Loucy (cell line): ENCODE results near the gene HEATR5A.

Experiments
- H2AFZ ChIP-seq: fragments of 200-600 bp; sonication (generic); 2 replicates; pipeline ENCODE4 v1.6.0; 2016; ENCODE audit warnings: antibody characterized with exemption, mild to moderate bottlenecking, low read length, moderate library complexity
- H3F3A ChIP-seq: fragments of 200-600 bp; 2 replicates; pipeline ENCODE4 v1.6.0; 2016; ENCODE audit warnings: antibody characterized with exemption, low read depth, mild to moderate bottlenecking
- H3K27me3 ChIP-seq: fragments of 200-600 bp; sonication (generic); 2 replicates; pipeline ENCODE4 v1.6.1; 2014; ENCODE audit warnings: low read length, mild to moderate bottlenecking; ENCODE audit not compliant: insufficient read depth, poor library complexity, severe bottlenecking
- H3K36me3 ChIP-seq: fragments of 200-600 bp; sonication (generic); 2 replicates; pipeline ENCODE4 v1.6.1; 2016; ENCODE audit warnings: low read length; ENCODE audit not compliant: insufficient read depth
- H3K4me1 ChIP-seq: fragments of 200-600 bp; sonication (generic); 2 replicates; pipeline ENCODE4 v1.5.1; 2014; ENCODE audit warnings: low read length, mild to moderate bottlenecking; ENCODE audit not compliant: insufficient read depth, poor library complexity, severe bottlenecking
- H3K4me2 ChIP-seq: fragments of 200-600 bp; sonication (generic); 2 replicates; pipeline ENCODE4 v1.6.0; 2014; ENCODE audit warnings: antibody characterized with exemption, low read length, low read depth, mild to moderate bottlenecking; ENCODE audit not compliant: poor library complexity, severe bottlenecking
- H3K4me3 ChIP-seq: fragments of 200-600 bp; sonication (generic); 2 replicates; pipeline ENCODE4 v1.5.1; 2014; ENCODE audit warnings: low read length, mild to moderate bottlenecking, mixed read lengths; ENCODE audit not compliant: poor library complexity, severe bottlenecking
- H3K79me2 ChIP-seq: fragments of 200-600 bp; sonication (generic); 2 replicates; pipeline ENCODE4 v1.6.1; 2014; ENCODE audit warnings: low read length; ENCODE audit not compliant: insufficient read depth
- H3K9ac ChIP-seq: fragments of 200-600 bp; sonication (generic); 2 replicates; pipeline ENCODE4 v1.6.0; 2014; ENCODE audit warnings: mild to moderate bottlenecking, low read depth, low read length, moderate library complexity; ENCODE audit not compliant: poor library complexity, severe bottlenecking
- H3K9me2 ChIP-seq: fragments of 200-600 bp; sonication (generic); replicated peaks from 2 replicates; pipeline ENCODE4 v1.6.1; 2016; ENCODE audit warnings: low read depth, low read length, mixed read lengths
- H3K9me3 ChIP-seq: fragments of 200-600 bp; sonication (generic); 2 replicates; pipeline ENCODE4 v1.6.1; 2014; ENCODE audit warnings: mild to moderate bottlenecking, antibody characterized with exemption, low read length, low read depth; ENCODE audit not compliant: insufficient read depth
- H4K20me1 ChIP-seq: fragments of 200-600 bp; sonication (generic); 2 replicates; pipeline ENCODE4 v1.6.0; 2014; ENCODE audit warnings: antibody characterized with exemption, low read length, mild to moderate bottlenecking; ENCODE audit not compliant: insufficient read depth, poor library complexity, severe bottlenecking
- EZH2phosphoT487 ChIP-seq: fragments of 200-600 bp; IDR thresholded peaks from 2 replicates; pipeline ENCODE4 v1.6.1; 2018; ENCODE audit warnings: antibody characterized with exemption, mild to moderate bottlenecking, moderate library complexity, borderline replicate concordance
- TF ChIP-seq, protein P1 (sequence below): fragments of 200-600 bp; sonication (generic); conservative IDR thresholded peaks from 2 replicates; pipeline ENCODE4 v1.5.1; 2014; ENCODE audit warnings: mild to moderate bottlenecking, antibody characterized with exemption, low read length

HEATR5A gene

GRCh38 chr14:31275731-31276130 lies 144.6 kb downstream of the HEATR5A start:
- H3K9ac ChIP-seq = no peak overlapping the region
- H3K27me3 ChIP-seq = no peaks in the 10 kb centered on the region
- no peak overlapping the region for H2AFZ ChIP-seq
- no peak overlapping the region for H3K4me2 ChIP-seq
- H3K9me3 ChIP-seq = peaks cover 13% of the 10 kb centered on the region; the same call in 1 of the 2 replicates
- H3K79me2 ChIP-seq = no peaks in the 10 kb centered on the region
- TF ChIP-seq, protein P1, sequence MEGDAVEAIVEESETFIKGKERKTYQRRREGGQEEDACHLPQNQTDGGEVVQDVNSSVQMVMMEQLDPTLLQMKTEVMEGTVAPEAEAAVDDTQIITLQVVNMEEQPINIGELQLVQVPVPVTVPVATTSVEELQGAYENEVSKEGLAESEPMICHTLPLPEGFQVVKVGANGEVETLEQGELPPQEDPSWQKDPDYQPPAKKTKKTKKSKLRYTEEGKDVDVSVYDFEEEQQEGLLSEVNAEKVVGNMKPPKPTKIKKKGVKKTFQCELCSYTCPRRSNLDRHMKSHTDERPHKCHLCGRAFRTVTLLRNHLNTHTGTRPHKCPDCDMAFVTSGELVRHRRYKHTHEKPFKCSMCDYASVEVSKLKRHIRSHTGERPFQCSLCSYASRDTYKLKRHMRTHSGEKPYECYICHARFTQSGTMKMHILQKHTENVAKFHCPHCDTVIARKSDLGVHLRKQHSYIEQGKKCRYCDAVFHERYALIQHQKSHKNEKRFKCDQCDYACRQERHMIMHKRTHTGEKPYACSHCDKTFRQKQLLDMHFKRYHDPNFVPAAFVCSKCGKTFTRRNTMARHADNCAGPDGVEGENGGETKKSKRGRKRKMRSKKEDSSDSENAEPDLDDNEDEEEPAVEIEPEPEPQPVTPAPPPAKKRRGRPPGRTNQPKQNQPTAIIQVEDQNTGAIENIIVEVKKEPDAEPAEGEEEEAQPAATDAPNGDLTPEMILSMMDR = no peak
- TF ChIP-seq EZH2phosphoT487 = no peak
- no peaks in the 10 kb centered on the region for H3K9me2 ChIP-seq
- no peaks in the 10 kb centered on the region for H4K20me1 ChIP-seq
- no peaks in the 10 kb centered on the region for H3K4me1 ChIP-seq
- no peaks in the 10 kb centered on the region for H3F3A ChIP-seq
- no peaks in the 10 kb centered on the region for H3K36me3 ChIP-seq
- no peak overlapping the region for H3K4me3 ChIP-seq

GRCh38 chr14:31271648-31272047 lies 148.7 kb downstream of the HEATR5A start:
- Histone ChIP-seq H3K27me3 (no peaks in the 10 kb centered on the region), H3K79me2 (no peaks in the 10 kb centered on the region), H3K9me3 (peaks cover 7% of the 10 kb centered on the region; the same call in 1 of the 2 replicates), H3K4me2 (no peak overlapping the region), H4K20me1 (no peaks in the 10 kb centered on the region), H3K9me2 (no peaks in the 10 kb centered on the region), H2AFZ (no peak overlapping the region), H3K4me1 (no peaks in the 10 kb centered on the region), H3K4me3 (no peak overlapping the region), H3F3A (no peaks in the 10 kb centered on the region), H3K9ac (no peak overlapping the region), H3K36me3 (no peaks in the 10 kb centered on the region)
- no peak for TF ChIP-seq EZH2phosphoT487
- TF ChIP-seq, protein P1 = no peak

- Histone ChIP-seq H3K9me2 (no peaks in the 10 kb centered on the region), H3K79me2 (no peaks in the 10 kb centered on the region), H3K27me3 (no peaks in the 10 kb centered on the region), H2AFZ (no peak overlapping the region), H3K36me3 (no peaks in the 10 kb centered on the region), H3K9me3 (peaks cover 4% of the 10 kb centered on the region; the same call in 1 of the 2 replicates), H3K9ac (no peak overlapping the region), H3K4me1 (no peaks in the 10 kb centered on the region), H3F3A (no peaks in the 10 kb centered on the region), H3K4me2 (no peak overlapping the region), H4K20me1 (no peaks in the 10 kb centered on the region), H3K4me3 (no peak overlapping the region)
- TF ChIP-seq, protein P1 = peak; percentile 51
- no peak for TF ChIP-seq EZH2phosphoT487
Observed at GRCh38 chr14:31270196-31270772, 150.1 kb downstream of the HEATR5A start.
